ENCODE results near the gene RNASE4.

DNA sequence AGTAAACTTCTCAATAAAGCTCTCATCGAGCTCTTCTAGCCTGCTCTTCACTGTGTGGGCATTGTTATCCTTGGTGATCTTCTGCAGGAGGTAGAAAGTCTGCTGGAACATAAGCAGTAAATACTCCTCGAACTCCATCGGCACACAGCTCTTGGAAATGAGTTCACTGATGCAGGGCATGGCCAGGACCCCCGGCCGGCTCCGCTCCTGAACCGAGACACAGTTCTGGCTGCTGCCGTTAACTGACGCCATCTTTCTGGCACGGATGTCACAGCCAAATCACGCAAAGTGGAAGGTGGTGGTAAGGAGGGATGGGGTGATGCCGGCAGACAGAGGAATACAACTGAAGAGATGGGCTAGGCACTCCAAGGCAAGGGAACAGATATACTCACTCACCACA is 37.7 kb downstream of the RNASE4 start:
- TF ChIP-seq, protein P1, sequence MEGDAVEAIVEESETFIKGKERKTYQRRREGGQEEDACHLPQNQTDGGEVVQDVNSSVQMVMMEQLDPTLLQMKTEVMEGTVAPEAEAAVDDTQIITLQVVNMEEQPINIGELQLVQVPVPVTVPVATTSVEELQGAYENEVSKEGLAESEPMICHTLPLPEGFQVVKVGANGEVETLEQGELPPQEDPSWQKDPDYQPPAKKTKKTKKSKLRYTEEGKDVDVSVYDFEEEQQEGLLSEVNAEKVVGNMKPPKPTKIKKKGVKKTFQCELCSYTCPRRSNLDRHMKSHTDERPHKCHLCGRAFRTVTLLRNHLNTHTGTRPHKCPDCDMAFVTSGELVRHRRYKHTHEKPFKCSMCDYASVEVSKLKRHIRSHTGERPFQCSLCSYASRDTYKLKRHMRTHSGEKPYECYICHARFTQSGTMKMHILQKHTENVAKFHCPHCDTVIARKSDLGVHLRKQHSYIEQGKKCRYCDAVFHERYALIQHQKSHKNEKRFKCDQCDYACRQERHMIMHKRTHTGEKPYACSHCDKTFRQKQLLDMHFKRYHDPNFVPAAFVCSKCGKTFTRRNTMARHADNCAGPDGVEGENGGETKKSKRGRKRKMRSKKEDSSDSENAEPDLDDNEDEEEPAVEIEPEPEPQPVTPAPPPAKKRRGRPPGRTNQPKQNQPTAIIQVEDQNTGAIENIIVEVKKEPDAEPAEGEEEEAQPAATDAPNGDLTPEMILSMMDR (IDR thresholded peaks at IDR 0.05), result no peak
- TF ChIP-seq POLR2A (IDR thresholded peaks at IDR 0.05), result no peak
